GM12801 (cell line): Measurements from ENCODE around the gene ATP8B2.

Experiments used
- TF ChIP-seq, protein P1 (sequence below): IDR thresholded peaks from one replicate; pipeline ENCODE4 v1.5.1; 2011; ENCODE audit warnings: control low read depth; ENCODE audit not compliant: insufficient read length; ENCODE audit errors: extremely low read depth

The ATP8B2 gene

DNA sequence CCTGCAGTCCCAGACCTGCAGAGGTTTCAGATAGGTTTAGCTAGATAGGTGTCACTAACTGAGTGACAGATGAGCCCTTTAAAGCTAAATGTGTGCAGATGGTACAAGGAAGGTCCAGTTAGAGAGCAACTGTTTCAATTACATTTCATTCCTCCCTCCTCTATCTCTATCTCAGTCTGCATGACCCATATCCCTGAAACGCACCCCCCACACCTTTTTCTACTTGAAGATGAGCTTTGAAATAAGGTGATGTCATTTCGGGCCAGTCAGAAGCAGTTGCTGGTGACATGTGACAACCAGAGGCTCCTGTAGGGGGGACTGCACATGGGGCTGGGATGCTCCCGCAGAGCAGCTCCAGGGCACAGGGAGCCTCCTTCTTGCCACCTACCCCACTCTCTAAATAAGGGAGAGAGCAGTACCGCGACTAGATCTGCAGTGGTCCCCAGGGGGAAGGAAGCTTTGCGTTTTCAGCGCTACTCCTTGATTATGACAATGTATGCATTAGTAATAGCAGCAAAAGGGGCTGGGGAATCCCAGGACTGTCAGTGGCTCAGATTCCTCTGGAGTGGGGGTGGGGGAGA lies 4.3 kb downstream of the ATP8B2 start:
- TF ChIP-seq, protein P1, sequence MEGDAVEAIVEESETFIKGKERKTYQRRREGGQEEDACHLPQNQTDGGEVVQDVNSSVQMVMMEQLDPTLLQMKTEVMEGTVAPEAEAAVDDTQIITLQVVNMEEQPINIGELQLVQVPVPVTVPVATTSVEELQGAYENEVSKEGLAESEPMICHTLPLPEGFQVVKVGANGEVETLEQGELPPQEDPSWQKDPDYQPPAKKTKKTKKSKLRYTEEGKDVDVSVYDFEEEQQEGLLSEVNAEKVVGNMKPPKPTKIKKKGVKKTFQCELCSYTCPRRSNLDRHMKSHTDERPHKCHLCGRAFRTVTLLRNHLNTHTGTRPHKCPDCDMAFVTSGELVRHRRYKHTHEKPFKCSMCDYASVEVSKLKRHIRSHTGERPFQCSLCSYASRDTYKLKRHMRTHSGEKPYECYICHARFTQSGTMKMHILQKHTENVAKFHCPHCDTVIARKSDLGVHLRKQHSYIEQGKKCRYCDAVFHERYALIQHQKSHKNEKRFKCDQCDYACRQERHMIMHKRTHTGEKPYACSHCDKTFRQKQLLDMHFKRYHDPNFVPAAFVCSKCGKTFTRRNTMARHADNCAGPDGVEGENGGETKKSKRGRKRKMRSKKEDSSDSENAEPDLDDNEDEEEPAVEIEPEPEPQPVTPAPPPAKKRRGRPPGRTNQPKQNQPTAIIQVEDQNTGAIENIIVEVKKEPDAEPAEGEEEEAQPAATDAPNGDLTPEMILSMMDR, result no peak

DNA sequence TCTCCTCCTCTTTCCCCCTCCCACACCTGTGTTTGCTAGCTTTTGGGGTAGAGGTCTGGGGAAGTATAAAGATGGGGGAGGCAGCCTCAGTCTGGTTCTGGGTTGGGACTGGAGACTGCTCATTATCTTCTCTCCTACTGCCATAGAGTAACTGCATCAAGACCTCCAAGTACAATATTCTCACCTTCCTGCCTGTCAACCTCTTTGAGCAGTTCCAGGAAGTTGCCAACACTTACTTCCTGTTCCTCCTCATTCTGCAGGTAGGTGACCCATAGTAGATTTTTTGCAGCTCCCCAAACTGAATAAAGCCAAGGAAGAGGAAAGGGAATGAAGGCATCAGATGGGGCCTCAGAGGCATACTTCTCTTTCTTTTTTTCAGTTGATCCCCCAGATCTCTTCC lies 5.3 kb downstream of the ATP8B2 start:
- TF ChIP-seq, protein P1, result no peak

DNA sequence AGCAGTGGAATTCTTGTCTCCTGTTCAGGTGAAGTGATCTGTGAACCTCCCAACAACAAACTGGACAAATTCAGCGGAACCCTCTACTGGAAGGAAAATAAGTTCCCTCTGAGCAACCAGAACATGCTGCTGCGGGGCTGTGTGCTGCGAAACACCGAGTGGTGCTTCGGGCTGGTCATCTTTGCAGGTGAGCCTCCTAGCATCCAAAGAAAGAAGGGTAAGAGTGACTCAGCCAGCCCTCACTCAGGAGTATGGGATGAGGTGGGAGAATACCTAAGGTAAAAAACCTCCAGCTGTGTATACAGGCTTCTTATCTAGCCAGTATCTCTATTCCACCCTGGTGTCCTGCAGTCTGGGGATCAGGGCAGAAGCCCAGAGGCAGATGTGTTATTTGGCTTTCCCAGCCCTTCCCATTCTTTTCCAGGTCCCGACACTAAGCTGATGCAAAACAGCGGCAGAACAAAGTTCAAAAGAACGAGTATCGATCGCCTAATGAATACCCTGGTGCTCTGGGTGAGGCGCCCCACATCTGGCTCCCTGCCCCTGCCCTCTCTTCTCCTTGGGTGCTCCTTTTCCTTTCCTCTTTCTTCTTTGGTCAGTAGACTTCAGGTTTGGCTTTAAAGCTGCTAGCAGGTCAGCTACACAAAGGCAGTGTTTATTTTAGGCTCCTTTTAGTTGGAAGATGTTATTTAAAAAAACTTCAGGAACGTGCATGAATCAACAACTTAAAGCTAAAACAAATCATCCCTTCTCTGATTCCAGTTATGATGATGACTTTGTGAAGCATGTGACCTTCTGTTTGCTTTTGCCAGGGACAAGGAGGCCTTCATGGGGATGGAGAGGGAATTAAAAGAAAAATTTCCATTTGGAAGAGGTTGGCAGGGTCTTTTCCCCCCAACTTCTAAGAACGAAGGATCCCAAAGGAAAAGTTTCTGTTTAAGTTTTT lies 9.0 kb downstream of the ATP8B2 start:
- TF ChIP-seq, protein P1, result no peak

DNA sequence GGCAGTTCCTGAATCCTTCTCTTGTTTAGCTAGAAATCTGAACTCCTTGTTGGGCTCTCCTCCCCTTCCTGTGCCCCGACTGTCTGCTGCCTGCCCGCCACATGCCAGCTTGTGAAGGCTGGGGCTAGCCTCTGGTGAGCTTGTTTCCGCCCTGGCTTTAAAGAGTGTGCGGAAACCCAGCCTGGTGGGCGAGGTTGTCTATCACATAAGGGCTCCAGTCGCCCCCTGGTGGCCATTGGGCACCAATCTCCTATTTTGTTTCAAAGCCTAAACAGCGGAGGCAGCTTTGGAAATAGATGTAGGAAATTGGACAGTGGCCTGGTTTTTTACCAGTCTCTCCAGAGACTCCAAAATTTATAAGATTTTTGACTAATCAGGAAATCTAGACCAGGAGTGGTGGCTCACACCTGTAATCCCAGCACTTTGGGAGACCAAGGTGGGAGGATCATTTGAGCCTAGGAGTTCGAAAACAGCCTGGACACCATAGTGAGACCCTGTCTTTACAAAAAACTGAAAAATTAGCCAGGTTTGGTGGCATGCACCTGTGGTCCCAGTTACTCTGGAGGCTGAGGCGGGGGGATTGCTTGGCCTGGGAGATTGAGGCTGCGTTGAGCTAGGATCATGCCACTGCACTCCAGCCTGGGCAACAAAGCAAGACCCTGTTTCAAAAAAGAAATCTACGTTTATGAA lies 9.8 kb downstream of the ATP8B2 start:
- TF ChIP-seq, protein P1, result peak; percentile 65

DNA sequence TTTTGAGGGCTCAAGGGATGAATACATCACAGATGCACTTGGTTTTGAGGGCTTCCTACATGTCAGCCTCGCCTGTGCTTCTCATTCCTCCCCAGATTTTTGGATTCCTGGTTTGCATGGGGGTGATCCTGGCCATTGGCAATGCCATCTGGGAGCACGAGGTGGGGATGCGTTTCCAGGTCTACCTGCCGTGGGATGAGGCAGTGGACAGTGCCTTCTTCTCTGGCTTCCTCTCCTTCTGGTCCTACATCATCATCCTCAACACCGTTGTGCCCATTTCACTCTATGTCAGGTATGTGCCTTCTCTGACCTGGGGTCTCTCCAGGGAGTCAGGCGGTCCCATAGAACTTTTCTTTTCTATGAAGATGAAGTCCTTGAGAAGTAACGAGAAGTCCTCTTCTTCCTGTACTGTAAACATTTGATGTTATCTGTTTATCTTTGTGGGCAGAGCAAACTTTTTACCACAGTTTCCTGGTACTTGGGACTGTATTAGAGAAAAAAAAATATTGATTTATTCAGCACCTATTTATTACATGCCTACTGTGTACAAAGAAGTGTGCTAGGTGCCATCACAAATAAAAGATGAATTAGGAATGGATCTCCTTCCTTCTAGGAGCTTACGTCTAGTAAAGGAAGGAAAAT lies 12.0 kb downstream of the ATP8B2 start:
- TF ChIP-seq, protein P1, result no peak

DNA sequence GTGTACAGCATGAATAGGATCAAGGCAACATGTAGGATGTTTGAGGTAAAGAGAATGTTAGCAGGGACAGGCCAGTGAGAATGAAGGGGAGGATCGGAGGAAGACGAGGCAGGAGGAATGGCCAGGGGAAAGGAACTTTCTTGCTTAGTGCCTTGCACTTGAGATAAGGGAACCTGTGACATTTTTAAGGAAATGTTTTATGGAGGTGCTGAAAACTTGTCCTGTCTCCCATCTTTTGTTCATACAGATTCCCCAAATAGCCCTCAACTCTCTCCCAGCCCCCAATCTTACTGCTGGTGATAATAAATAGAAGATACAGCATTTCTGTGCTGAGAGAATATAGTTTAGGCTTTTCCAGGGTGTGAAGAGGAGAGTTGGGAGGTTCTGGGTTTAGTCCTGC lies 13.6 kb downstream of the ATP8B2 start:
- TF ChIP-seq, protein P1, result no peak

DNA sequence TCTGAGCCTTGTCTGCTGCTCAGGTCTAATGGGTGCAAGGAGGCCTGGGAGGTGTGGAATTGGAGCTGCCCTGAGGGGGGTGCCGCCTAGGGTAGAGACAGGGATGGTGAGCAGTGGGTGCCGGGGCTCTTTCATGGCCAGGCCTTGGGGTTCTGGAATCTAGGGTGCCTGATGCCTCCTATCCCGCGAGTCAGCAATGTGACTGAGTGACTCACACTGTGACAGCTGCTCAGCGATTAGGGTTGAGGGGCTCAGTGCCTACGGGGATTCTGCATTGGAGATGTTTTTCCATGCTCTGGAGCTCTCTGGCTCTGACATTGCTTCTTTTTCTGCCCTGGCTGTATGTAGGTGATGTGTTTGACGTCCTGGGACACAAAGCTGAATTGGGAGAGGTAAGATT lies 16.8 kb downstream of the ATP8B2 start:
- TF ChIP-seq, protein P1, result no peak
